ENCODE results near the gene ANKRD13B. TPM values are rescaled to one million over a fixed set of nuclear protein-coding genes. Genes with fewer than 3 reads are reported as not detected.

Gene ANKRD13B
- total and polyA plus RNA-seq, 7 donors: 1.6 to 17.2 (median 5.4) TPM

- TF ChIP-seq POLR2AphosphoS5 (IDR thresholded peaks at IDR 0.05): no peak
- TF ChIP-seq POLR2A (IDR thresholded peaks at IDR 0.05): no peak
- no peak for TF ChIP-seq CTCF (IDR thresholded peaks at IDR 0.05)
- TF ChIP-seq EP300 (IDR thresholded peaks at IDR 0.05): no peak
- H3K4me1 ChIP-seq: peaks cover 0 to 47% (median 38%) of the 10 kb centered on the region in 4 donors
- H3K27me3 ChIP-seq: no peaks in the 10 kb centered on the region
- H3K9me3 ChIP-seq: no peaks in the 10 kb centered on the region
- WGBS, 2 donors: 83 to 90% methylated on average over 20 of the region's 20 CpGs
- H3K36me3 ChIP-seq: peaks cover 9 to 42% (median 21%) of the 10 kb centered on the region in 4 donors
- H3K4me3 ChIP-seq: no peak overlapping the region
- no peak for DNase-seq
- intact Hi-C loops (cut with DNase I): loop anchor here (5.0 kb wide), 2 partner anchors 36 to 346 kb away; no protein-coding TSS in a partner anchor
- H3K27ac ChIP-seq: no peak overlapping the region
Observed at GRCh38 chr17:29581583-29582253, 11.2 kb upstream of the ANKRD13B start.

DNA sequence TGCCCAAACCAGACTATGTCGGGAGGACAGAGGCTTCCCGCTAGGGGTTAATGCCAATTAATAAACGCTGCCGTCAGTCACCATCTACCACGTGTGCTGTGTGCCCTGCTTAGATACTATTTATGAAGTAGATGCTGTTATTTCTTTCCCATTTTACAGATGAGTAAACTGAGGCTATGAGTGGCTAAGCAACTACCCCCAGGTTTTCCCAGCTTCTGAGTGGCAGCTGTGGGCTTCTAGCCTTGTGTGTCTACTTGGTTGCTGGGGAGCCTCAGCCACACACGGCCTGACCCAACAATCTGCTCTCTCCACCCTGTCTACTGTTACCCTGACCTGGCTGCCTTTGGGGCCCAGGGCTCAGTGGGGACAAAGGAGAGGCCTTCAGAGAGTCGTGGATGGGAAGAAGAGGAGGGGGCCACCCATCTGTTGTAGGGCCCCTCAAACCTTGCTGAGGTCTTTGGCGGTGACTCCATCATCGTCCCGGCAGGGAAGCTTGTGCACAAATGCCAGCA is 10.6 kb upstream of the ANKRD13B start:
- H3K27ac ChIP-seq: no peak overlapping the region
- peaks cover 9 to 36% (median 17%) of the 10 kb centered on the region in 4 donors for H3K36me3 ChIP-seq

DNA sequence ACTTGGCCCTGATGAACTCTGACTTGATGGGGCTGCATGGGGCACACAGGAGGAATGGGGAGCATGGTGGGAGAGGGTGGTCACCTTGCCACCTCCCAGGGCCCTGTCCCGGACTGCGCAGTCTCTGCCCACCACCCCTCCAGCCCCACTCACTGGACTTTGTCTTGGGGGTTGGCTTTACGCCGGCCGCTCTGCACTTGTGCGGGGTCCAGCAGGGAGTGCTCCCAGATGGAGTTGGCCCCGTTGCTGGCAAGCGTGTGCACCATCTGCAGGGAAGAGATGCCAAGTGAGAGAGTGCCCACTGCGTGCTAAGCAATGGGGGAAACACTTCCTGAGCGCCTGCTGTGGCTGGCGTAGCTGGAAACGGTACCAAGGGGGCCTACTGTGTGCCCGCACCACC is 10.2 kb upstream of the ANKRD13B start:
- Histone ChIP-seq H3K27ac (no peak overlapping the region), H3K27me3 (no peaks in the 10 kb centered on the region), H3K4me3 (no peak overlapping the region), H3K36me3 (peaks cover 9 to 32% (median 17%) of the 10 kb centered on the region in 4 donors), H3K9me3 (no peaks in the 10 kb centered on the region), H3K4me1 (peaks cover 0 to 47% (median 41%) of the 10 kb centered on the region in 4 donors)
- no peak for TF ChIP-seq EP300 (IDR thresholded peaks at IDR 0.05)
- no peak for TF ChIP-seq POLR2A (IDR thresholded peaks at IDR 0.05)
- TF ChIP-seq CTCF (IDR thresholded peaks at IDR 0.05): no peak
- TF ChIP-seq POLR2AphosphoS5 (IDR thresholded peaks at IDR 0.05): no peak
- no peak for DNase-seq
- WGBS, 2 donors: 93% methylated on average over 13 of the region's 13 CpGs
- intact Hi-C loops (cut with DNase I): loop anchor here (5.0 kb wide), 2 partner anchors 35 to 345 kb away; no protein-coding TSS in a partner anchor

More for the DNA sequence above, 10.6 kb upstream of the ANKRD13B start:
- Histone ChIP-seq H3K4me1 (peaks cover 0 to 47% (median 41%) of the 10 kb centered on the region in 4 donors), H3K9me3 (no peaks in the 10 kb centered on the region), H3K4me3 (no peak overlapping the region), H3K27me3 (no peaks in the 10 kb centered on the region)
- no peak for DNase-seq
- TF ChIP-seq POLR2AphosphoS5 (IDR thresholded peaks at IDR 0.05): no peak
- no peak for TF ChIP-seq CTCF (IDR thresholded peaks at IDR 0.05)
- no peak for TF ChIP-seq POLR2A (IDR thresholded peaks at IDR 0.05)
- TF ChIP-seq EP300 (IDR thresholded peaks at IDR 0.05): no peak
- WGBS, 2 donors: 89 to 90% methylated on average over 10 of the region's 10 CpGs
- intact Hi-C loops (cut with DNase I): loop anchor here (5.0 kb wide), 2 partner anchors 35 to 345 kb away; no protein-coding TSS in a partner anchor

DNA sequence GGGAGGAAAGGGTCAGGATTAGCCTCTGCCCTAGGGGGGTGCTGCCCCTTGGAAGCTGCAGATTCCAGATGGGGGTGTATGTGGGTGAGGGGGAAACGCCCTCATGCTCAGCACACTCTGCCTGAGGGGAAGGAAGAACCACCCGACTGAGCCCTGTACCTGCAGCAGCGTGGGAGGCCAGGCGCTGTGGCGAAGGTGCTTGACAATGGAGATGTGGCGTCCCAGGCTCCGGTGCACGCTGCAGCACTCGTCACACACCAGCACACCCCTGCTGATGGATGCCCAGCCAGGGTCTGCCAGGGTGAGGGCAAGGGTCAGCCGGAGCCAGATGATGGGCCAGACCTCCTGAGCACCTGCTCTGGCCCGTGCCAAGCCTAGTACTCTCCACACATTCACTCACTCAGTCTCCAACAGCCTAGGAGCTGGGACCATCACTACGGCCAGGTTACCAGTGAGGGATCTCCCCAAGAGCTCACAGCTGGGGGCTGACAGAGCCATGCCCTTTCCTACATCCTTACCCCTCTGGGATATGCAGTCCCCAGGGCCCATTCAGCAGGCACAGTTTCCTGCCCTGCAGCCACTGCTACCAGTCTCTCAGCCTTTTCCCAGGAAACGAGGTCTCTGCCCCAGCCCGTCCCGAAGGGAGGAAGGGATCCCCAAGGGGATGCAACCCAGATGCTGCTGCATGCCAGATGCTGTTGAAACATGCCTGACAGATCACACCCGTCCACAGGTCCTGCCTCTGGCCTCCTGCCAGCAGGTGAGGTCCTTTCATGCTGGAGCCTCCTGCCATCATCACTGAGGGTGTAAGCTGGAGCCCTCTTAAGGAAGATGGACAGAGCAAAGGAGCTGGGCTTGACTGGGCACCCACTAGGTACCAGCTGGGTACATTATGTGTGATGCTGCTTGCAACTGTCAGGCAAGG is 9.3 kb upstream of the ANKRD13B start:
- Histone ChIP-seq H3K4me1 (peaks cover 0 to 47% (median 42%) of the 10 kb centered on the region in 4 donors), H3K27ac (peak overlapping the region; percentile 59 to 82 (median 64)), H3K36me3 (peaks cover 9 to 25% (median 17%) of the 10 kb centered on the region in 4 donors), H3K9me3 (no peaks in the 10 kb centered on the region), H3K4me3 (no peak overlapping the region), H3K27me3 (no peaks in the 10 kb centered on the region)
- DNase-seq: no peak
- no peak for TF ChIP-seq POLR2AphosphoS5 (IDR thresholded peaks at IDR 0.05)
- 86 to 87% methylated on average over 16 of the region's 16 CpGs for WGBS, 2 donors
- intact Hi-C loops (cut with DNase I): loop anchor here (5.0 kb wide), 2 partner anchors 34 to 344 kb away; no protein-coding TSS in a partner anchor
